Nucleus accumbens (tissue), 56 donors: ENCODE results near the gene MAML3.

Experiments
- DNase-seq, 56 donors: peaks; one replicate each; lab custom pipeline; 2025; lab: John Stamatoyannopoulos, UW

MAML3 gene

GRCh38 chr4:139686988-139687387 lies 467.0 kb downstream of the MAML3 start:
- DNase-seq, result no peak

GRCh38 chr4:139686130-139686529 lies 467.9 kb downstream of the MAML3 start:
- no peak for DNase-seq

DNA sequence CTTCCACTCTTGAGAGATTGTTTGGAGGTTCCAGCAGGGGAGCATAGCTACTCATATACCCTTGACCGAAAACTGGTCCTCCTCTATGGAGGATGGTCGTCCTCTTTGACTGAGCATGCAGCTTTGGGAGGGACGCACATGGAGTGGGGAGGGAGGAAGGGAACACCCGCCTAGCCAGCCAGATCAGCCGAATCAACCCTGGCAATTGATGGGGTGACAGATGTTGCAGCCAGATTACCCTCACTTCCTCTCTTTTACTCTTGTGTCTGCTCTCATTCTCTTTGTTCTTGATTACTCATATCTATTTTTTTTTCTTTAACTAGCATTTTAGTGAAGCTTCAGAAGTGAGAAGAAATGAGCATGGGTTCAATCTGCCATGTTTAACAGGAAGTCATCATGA lies 468.8 kb downstream of the MAML3 start:
- DNase-seq, result no peak

GRCh38 chr4:139684351-139684750 lies 469.6 kb downstream of the MAML3 start:
- DNase-seq, result no peak

DNA sequence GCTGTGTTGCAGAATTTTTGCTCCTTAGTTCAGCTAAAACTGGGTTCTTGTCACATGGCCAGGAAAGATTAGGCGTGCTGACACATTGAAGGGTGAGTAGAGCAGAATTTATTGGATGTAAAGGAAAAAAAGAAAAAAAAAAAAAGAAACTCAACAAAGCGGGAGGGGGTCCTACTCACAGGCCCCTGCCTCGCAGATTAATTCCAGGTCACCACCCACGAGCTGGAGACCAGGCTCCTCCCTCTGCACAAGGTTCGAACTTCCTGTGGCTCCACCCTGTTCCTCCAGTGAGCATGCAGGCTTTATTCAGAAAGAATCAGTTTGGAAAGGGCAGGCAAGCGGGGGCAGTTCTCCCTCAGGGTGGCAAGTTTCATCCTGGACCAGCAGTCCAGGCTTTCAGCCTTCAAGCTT lies 471.2 kb downstream of the MAML3 start:
- no peak for DNase-seq

GRCh38 chr4:139682309-139682708 lies 471.7 kb downstream of the MAML3 start:
- DNase-seq, result no peak

- no peak for DNase-seq
Observed at GRCh38 chr4:139676913-139677585, 476.9 kb downstream of the MAML3 start.

- DNase-seq, result no peak
Observed at GRCh38 chr4:139676365-139676764, 477.6 kb downstream of the MAML3 start.

GRCh38 chr4:139675651-139676050 lies 478.3 kb downstream of the MAML3 start:
- no peak for DNase-seq

- peak in 2 of 56 donors; percentile 2 to 9 for DNase-seq
Observed at GRCh38 chr4:139674875-139675550, 479.0 kb downstream of the MAML3 start.

DNA sequence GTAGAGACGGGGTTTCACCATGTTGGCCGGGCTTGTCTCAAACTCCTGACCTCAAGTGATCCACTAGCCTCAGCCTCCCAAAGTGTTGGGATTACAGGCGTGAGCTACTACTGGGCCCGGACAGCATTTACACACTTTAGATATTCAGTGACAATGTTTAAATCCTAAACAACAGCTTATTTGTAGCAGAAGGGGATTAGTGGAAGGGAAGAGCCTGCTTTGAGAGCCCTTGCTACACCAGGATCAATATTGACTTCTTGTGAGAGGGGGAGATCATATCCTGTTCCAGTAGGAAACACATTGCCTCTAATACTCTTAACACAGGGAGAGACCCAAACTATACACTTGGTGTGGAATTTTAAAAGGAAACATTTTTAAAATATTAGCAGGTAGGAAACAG lies 481.3 kb downstream of the MAML3 start:
- DNase-seq, result no peak

- no peak for DNase-seq
Observed at GRCh38 chr4:139672215-139672614, 481.8 kb downstream of the MAML3 start.

DNA sequence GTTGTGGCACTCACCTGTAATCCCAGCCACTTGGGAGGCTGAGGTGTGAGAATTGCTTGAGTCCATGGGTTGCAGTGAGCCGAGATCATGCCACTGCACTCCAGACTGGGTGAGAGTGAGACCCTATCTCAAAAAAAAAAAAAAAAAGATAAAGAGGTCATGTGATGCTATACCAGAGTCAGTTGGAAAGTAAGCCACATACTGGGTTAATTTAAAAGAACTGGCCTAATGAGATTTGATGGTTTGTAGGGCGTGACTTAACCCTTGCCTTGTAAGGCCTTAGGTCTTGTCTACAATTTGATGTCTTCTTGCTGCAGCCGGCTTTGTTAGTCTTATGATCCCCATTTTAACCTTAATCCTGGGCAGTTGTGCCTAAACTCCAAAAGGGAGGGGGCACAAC lies 483.2 kb downstream of the MAML3 start:
- DNase-seq, result no peak

DNA sequence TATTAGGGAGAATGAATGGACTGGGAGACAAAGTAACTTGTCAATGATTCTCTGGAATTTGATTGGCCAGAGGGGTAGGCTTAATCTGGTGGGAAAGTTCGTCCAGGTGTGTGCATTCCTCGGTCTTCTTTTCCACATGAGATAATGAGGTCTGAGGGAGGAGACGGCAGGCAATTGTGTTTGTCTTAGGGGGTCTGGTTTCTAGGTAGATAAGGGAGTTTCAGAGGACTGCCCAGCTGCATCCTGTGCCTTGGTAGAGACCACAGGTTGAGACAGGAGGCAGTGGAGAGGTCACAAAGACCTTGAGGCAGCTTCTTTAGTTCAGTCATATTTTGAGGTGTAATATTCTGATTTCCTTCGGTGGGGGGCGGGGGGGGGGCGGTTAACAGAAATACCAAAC lies 484.1 kb downstream of the MAML3 start:
- DNase-seq, result no peak

GRCh38 chr4:139669335-139669734 lies 484.6 kb downstream of the MAML3 start:
- DNase-seq, result no peak

- no peak for DNase-seq
Observed at GRCh38 chr4:139668658-139669201, 485.3 kb downstream of the MAML3 start.

GRCh38 chr4:139668036-139668435 lies 485.9 kb downstream of the MAML3 start:
- no peak for DNase-seq
